GM21360 (cell line): ENCODE results near the gene KCTD5.

Source experiments
- ATAC-seq: cut with Tn5 transposase; IDR thresholded peaks from one replicate; pipeline ENCODE4 v1.9.1; 2021; ENCODE audit warnings: mild to moderate bottlenecking, moderate library complexity; ENCODE audit not compliant: unreplicated experiment

The KCTD5 gene

GRCh38 chr16:2708955-2709587 lies 26.7 kb downstream of the KCTD5 start:
- ATAC-seq, result no peak

- no peak for ATAC-seq
Observed at GRCh38 chr16:2709588-2709984, 27.3 kb downstream of the KCTD5 start.

- no peak for ATAC-seq
Observed at GRCh38 chr16:2710021-2710710, 27.8 kb downstream of the KCTD5 start.

- no peak for ATAC-seq
Observed at GRCh38 chr16:2710711-2711231, 28.4 kb downstream of the KCTD5 start.

GRCh38 chr16:2711370-2712062 lies 29.2 kb downstream of the KCTD5 start:
- ATAC-seq, result no peak

- no peak for ATAC-seq
Observed at GRCh38 chr16:2712063-2712441, 29.7 kb downstream of the KCTD5 start.

- ATAC-seq, result no peak
Observed at GRCh38 chr16:2712546-2712945, 30.2 kb downstream of the KCTD5 start.

GRCh38 chr16:2713523-2713922 lies 31.2 kb downstream of the KCTD5 start:
- ATAC-seq, result no peak

GRCh38 chr16:2713985-2714774 lies 31.9 kb downstream of the KCTD5 start:
- no peak for ATAC-seq

GRCh38 chr16:2715064-2715463 lies 32.7 kb downstream of the KCTD5 start:
- ATAC-seq, result no peak

- no peak for ATAC-seq
Observed at GRCh38 chr16:2715519-2715918, 33.2 kb downstream of the KCTD5 start.

- ATAC-seq, result no peak
Observed at GRCh38 chr16:2715966-2716885, 33.9 kb downstream of the KCTD5 start.

GRCh38 chr16:2716948-2717347 lies 34.6 kb downstream of the KCTD5 start:
- no peak for ATAC-seq

GRCh38 chr16:2717383-2718263 lies 35.3 kb downstream of the KCTD5 start:
- no peak for ATAC-seq

- no peak for ATAC-seq
Observed at GRCh38 chr16:2719328-2720063, 37.2 kb downstream of the KCTD5 start.

- ATAC-seq, result no peak
Observed at GRCh38 chr16:2720064-2720457, 37.7 kb downstream of the KCTD5 start, which contains the start of gene PRSS27. PRSS27 (minus strand) TSS chr16:2720224; CDS start chr16:2720160, 64 bp downstream.

- ATAC-seq, result peak; percentile 71
Observed at GRCh38 chr16:2720719-2721633, 38.7 kb downstream of the KCTD5 start.
